DND-41 (cell line): ENCODE data around the gene PHF2.

Source experiments
- ATAC-seq: fragments of 200-7000 bp; cut with Tn5 transposase; 3 replicates; pipeline ENCODE4 v1.9.1; 2021; ENCODE audit warnings: low read depth; ENCODE audit not compliant: insufficient read depth
- DNase-seq: peaks from one replicate; pipeline ENCODE4 v3.0.0-alpha.2; 2020
- H2AFZ ChIP-seq: 2 replicates; pipeline ENCODE4 v1.6.0; 2012; ENCODE audit warnings: low read depth, low read length
- H3K27ac ChIP-seq: 2 replicates; pipeline ENCODE4 v1.5.1; 2012; ENCODE audit warnings: low read length, inconsistent platforms
- H3K27me3 ChIP-seq: fragments of 200-600 bp; sonication (generic); 2 replicates; pipeline ENCODE4 v1.6.0; 2012; ENCODE audit warnings: low read length, mild to moderate bottlenecking, inconsistent platforms; ENCODE audit not compliant: insufficient read depth, poor library complexity
- H3K36me3 ChIP-seq: 2 replicates; pipeline ENCODE4 v1.5.1; 2012; ENCODE audit warnings: low read length, inconsistent platforms; ENCODE audit not compliant: insufficient read depth
- H3K4me1 ChIP-seq: 2 replicates; pipeline ENCODE4 v1.5.1; 2012; ENCODE audit warnings: mild to moderate bottlenecking, low read length; ENCODE audit not compliant: insufficient read depth
- H3K4me2 ChIP-seq: 2 replicates; pipeline ENCODE4 v1.6.0; 2012; ENCODE audit warnings: mild to moderate bottlenecking, moderate library complexity, low read length, inconsistent platforms; ENCODE audit not compliant: insufficient read depth
- H3K4me3 ChIP-seq, 2 experiments: fragments of 200-600 bp in 1 of 2; shearing (Covaris generic) in 1 of 2; 2 replicates each; pipeline ENCODE4 v1.5.1; 2012 to 2016; ENCODE audit warnings: inconsistent platforms in 2 of 2, low read length in 2 of 2, mild to moderate bottlenecking in 2 of 2, low read depth in 1 of 2, moderate library complexity in 1 of 2
- H3K79me2 ChIP-seq: 2 replicates; pipeline ENCODE4 v1.6.0; 2012; ENCODE audit warnings: low read length, inconsistent platforms; ENCODE audit not compliant: insufficient read depth
- H3K9ac ChIP-seq: 2 replicates; pipeline ENCODE4 v1.6.0; 2012; ENCODE audit warnings: low read depth, mild to moderate bottlenecking, inconsistent platforms, low read length, moderate library complexity
- H3K9me3 ChIP-seq: 2 replicates; pipeline ENCODE4 v1.5.1; 2012; ENCODE audit warnings: low read length, moderate library complexity, mild to moderate bottlenecking, inconsistent platforms; ENCODE audit not compliant: insufficient read depth, severe bottlenecking
- H4K20me1 ChIP-seq: 2 replicates; pipeline ENCODE4 v1.6.0; 2012; ENCODE audit warnings: low read length; ENCODE audit not compliant: insufficient read depth
- EZH2 ChIP-seq: IDR thresholded peaks from 3 replicates; pipeline ENCODE4 v1.6.1; 2012; ENCODE audit warnings: borderline replicate concordance, low read depth, mild to moderate bottlenecking, moderate library complexity, low read length, inconsistent platforms; ENCODE audit not compliant: severe bottlenecking
- TF ChIP-seq, protein P1 (sequence below): IDR thresholded peaks from 2 replicates; pipeline ENCODE4 v1.5.1; 2012; ENCODE audit warnings: borderline replicate concordance, low read length, moderate library complexity, mild to moderate bottlenecking; ENCODE audit not compliant: poor library complexity, severe bottlenecking; ENCODE audit errors: extremely low read depth

PHF2 gene

GRCh38 chr9:93693129-93693528, 116.7 kb downstream of the PHF2 start:
- peaks cover 8% of the 10 kb centered on the region for H3K9me3 ChIP-seq
- no peak overlapping the region for H3K4me2 ChIP-seq
- TF ChIP-seq, protein P1, sequence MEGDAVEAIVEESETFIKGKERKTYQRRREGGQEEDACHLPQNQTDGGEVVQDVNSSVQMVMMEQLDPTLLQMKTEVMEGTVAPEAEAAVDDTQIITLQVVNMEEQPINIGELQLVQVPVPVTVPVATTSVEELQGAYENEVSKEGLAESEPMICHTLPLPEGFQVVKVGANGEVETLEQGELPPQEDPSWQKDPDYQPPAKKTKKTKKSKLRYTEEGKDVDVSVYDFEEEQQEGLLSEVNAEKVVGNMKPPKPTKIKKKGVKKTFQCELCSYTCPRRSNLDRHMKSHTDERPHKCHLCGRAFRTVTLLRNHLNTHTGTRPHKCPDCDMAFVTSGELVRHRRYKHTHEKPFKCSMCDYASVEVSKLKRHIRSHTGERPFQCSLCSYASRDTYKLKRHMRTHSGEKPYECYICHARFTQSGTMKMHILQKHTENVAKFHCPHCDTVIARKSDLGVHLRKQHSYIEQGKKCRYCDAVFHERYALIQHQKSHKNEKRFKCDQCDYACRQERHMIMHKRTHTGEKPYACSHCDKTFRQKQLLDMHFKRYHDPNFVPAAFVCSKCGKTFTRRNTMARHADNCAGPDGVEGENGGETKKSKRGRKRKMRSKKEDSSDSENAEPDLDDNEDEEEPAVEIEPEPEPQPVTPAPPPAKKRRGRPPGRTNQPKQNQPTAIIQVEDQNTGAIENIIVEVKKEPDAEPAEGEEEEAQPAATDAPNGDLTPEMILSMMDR = no peak
- TF ChIP-seq EZH2 = no peak
- no peak overlapping the region for H3K4me3 ChIP-seq
- no peak overlapping the region for H3K27ac ChIP-seq
- no peak overlapping the region for H2AFZ ChIP-seq
- no peak overlapping the region for H3K9ac ChIP-seq
- no peaks in the 10 kb centered on the region for H3K36me3 ChIP-seq
- DNase-seq = no peak
- no peaks in the 10 kb centered on the region for H4K20me1 ChIP-seq
- H3K79me2 ChIP-seq = no peaks in the 10 kb centered on the region
- no peaks in the 10 kb centered on the region for H3K27me3 ChIP-seq
- no peaks in the 10 kb centered on the region for H3K4me1 ChIP-seq
- ATAC-seq = no peak

GRCh38 chr9:93697352-93698139, 121.2 kb downstream of the PHF2 start:
- H3K4me2 ChIP-seq = no peak overlapping the region
- no peak for DNase-seq

DNA sequence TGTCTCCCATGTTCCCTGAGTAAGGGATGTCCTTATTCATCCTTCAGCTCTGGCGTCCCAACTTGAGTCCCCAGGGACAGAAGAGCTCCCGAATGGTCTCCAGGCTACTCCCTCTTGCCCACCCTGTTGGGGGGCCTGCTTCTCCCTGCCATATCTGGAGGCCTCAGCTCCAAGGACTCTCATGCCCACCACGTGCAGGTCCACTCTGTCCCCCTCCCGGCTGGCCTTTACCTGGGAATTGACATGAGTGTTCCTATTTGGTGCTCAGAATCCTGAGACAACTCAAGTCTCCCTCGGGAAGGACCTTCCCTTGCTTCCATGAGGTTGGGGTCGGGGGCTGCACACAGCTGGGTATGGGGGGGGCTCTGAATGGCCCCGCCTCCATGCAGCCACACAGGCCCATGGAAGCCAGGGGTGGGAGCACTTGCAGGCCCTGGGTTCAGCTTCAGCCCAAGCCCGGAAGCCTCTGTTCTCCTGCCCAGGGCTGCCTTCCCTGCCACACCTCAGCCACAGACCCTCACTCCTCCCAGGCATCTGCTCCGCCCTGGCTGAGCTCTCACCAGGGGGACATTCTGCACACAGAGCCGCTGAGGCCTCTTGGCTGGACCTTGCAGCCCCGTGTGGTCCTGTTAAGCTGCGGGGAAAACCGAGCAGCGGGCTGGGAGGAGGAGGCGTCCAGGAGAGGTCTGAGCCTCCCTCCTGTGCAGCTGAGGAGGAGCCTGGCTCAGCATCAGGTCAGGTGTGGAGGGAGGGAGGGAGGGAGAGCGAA, 121.9 kb downstream of the PHF2 start:
- no peak overlapping the region for H3K4me3 ChIP-seq
- H3K4me2 ChIP-seq = no peak overlapping the region
- no peak for ATAC-seq
- H3K79me2 ChIP-seq = no peaks in the 10 kb centered on the region
- no peaks in the 10 kb centered on the region for H3K36me3 ChIP-seq
- H2AFZ ChIP-seq = no peak overlapping the region
- no peaks in the 10 kb centered on the region for H3K9me3 ChIP-seq
- no peaks in the 10 kb centered on the region for H3K4me1 ChIP-seq
- no peaks in the 10 kb centered on the region for H3K27me3 ChIP-seq
- no peak overlapping the region for H3K9ac ChIP-seq
- no peaks in the 10 kb centered on the region for H4K20me1 ChIP-seq
- DNase-seq = no peak
- H3K27ac ChIP-seq = no peak overlapping the region
- no peak for TF ChIP-seq EZH2
- TF ChIP-seq, protein P1 = no peak

More at GRCh38 chr9:93697352-93698139, 121.2 kb downstream of the PHF2 start:
- Histone ChIP-seq H3K9ac (no peak overlapping the region), H2AFZ (no peak overlapping the region), H3K27ac (no peak overlapping the region), H3K4me1 (no peaks in the 10 kb centered on the region), H3K36me3 (no peaks in the 10 kb centered on the region), H3K27me3 (no peaks in the 10 kb centered on the region), H3K9me3 (no peaks in the 10 kb centered on the region), H3K79me2 (no peaks in the 10 kb centered on the region), H4K20me1 (no peaks in the 10 kb centered on the region), H3K4me3 (no peak overlapping the region)
- ATAC-seq = no peak
- TF ChIP-seq, protein P1 = no peak
- TF ChIP-seq EZH2 = no peak
